ENCODE data around the gene GRAMD2B.
"Not testable (repeated sequence)": the region's sequence is repeated elsewhere in the genome, so short reads cannot be mapped to it uniquely, and the experiment has no call there.

GRAMD2B gene, protein sequence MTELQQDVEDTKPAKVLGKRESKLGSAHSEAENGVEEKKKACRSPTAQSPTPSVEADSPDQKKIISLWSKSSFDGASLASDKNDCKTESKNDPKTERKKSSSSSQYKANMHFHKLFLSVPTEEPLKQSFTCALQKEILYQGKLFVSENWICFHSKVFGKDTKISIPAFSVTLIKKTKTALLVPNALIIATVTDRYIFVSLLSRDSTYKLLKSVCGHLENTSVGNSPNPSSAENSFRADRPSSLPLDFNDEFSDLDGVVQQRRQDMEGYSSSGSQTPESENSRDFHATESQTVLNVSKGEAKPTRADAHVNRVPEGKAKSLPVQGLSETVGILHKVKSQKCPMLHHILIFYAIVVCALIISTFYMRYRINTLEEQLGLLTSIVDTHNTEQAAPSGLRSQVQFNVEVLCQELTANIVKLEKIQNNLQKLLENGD

DNA sequence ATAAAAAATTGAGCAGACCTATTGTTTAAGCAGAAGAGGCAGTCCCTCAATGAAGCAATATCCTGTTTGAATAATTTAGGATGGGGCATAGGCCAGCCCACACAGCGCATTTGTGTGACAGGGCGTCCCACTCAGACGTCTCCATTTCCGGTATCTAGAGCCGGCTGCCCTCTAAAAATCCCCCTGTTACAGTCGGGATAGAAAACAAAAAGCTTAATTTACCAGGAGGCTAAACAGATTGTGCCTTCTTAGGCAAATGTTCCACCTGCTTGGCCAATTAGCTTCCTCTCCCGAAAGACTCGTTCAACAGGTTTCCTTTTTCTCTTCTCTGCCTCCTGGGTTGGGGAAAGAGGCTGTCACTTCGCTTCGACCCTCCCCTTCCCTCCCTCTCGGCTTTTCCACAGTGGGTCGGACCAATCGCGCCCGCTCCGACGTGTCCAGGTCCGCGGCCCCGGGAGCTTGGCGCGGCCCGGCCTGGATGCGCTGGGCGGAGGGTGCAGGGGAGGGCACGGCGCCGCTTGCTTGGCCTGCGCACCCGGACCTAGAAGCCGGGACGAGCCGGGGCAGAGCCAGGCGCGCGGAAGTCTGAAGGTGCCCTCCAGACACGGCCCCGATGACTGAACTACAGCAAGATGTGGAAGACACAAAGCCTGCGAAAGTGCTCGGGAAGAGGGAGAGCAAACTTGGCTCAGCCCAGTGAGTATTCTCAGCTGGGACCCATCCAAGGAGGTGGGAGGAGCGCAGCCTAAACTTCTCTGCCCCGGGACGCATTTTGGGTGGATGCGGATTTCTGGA lies at the start of gene GRAMD2B:
GRAMD2B (plus strand) TSS at position 416 of the 795 bp plus-strand sequence; CDS start at position 614, 198 bp downstream.
- peak within 1 kb of the TSS; percentile 78 to 88 (median 86) for H3K9ac ChIP-seq (ENCODE audit: low read length in 5 of 5)
- H3K27me3 ChIP-seq (ENCODE audit: control insufficient read depth in 5 of 5, insufficient read depth in 4 of 5, low read length in 5 of 5): no peaks in the 10 kb centered on the region
- H3K9me3 ChIP-seq (ENCODE audit: control insufficient read depth in 5 of 5, low read length in 5 of 5): no peaks in the 10 kb centered on the region
- H3K4me3 ChIP-seq (ENCODE audit: low read depth in 1 of 5, low read length in 5 of 5): peak within 1 kb of the TSS; percentile 85 to 97 (median 89)
- H3K27ac ChIP-seq (ENCODE audit: low read depth, low read length): peak within 1 kb of the TSS; percentile 90
- H3K36me3 ChIP-seq (ENCODE audit: control insufficient read depth in 5 of 5, insufficient read depth in 5 of 5, low read length in 5 of 5): no peaks in the 10 kb centered on the region
- peaks cover 0 to 20% (median 15%) of the 10 kb centered on the region in 5 donors for H3K4me1 ChIP-seq (ENCODE audit: control insufficient read depth in 5 of 5, insufficient read depth in 5 of 5, low read length in 5 of 5)

DNA sequence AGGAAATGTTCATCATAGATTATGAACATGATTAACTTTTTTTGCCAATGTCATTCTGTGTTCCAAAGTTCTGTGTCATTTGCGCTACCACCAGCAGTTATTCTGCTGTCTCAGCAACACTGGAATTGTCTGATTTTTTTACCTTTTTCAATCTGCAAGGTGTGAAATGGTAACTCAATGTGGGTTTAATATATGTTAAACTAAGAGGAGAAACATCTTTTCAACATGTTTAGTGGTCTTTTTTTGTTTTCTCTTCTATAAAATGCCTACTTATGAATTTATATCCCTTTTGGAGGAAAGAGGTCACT lies 49.1 kb upstream of the GRAMD2B start:
- Histone ChIP-seq H3K4me1 (ENCODE audit: control insufficient read depth in 5 of 5, insufficient read depth in 5 of 5, low read length in 5 of 5) (no peaks in the 10 kb centered on the region), H3K9me3 (ENCODE audit: control insufficient read depth in 5 of 5, low read length in 5 of 5) (no peaks in the 10 kb centered on the region), H3K27me3 (ENCODE audit: control insufficient read depth in 5 of 5, insufficient read depth in 4 of 5, low read length in 5 of 5) (no peaks in the 10 kb centered on the region), H3K9ac (ENCODE audit: low read length in 5 of 5) (no peak overlapping the region), H3K27ac (ENCODE audit: low read depth, low read length) (no peak overlapping the region), H3K4me3 (ENCODE audit: low read depth in 1 of 5, low read length in 5 of 5) (no peak overlapping the region), H3K36me3 (ENCODE audit: control insufficient read depth in 5 of 5, insufficient read depth in 5 of 5, low read length in 5 of 5) (no peaks in the 10 kb centered on the region)

DNA sequence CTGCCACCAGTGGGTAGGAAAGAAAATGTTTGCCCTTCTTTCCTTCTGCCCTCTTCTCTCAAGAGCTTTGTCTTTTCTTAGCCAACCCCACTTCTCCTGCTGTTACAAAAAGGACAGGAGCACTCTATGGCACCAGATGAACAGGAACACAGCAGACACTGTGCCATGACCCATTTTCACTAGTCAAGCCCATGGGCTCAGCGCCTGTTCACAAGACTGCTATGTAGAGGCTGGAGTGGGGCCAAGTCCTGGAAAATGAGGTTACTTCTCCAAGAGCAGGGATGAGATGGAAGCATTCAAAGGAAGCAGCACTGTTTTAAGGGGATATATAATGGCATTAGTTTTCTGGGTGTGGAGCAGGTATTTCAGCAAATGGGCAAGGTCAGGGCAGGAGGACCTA lies 46.8 kb upstream of the GRAMD2B start:
- Histone ChIP-seq H3K4me3 (ENCODE audit: low read depth in 1 of 5, low read length in 5 of 5) (no peak overlapping the region), H3K36me3 (ENCODE audit: control insufficient read depth in 5 of 5, insufficient read depth in 5 of 5, low read length in 5 of 5) (no peaks in the 10 kb centered on the region), H3K9ac (ENCODE audit: low read length in 5 of 5) (no peak overlapping the region), H3K9me3 (ENCODE audit: control insufficient read depth in 5 of 5, low read length in 5 of 5) (no peaks in the 10 kb centered on the region), H3K27ac (ENCODE audit: low read depth, low read length) (no peak overlapping the region), H3K4me1 (ENCODE audit: control insufficient read depth in 5 of 5, insufficient read depth in 5 of 5, low read length in 5 of 5) (no peaks in the 10 kb centered on the region), H3K27me3 (ENCODE audit: control insufficient read depth in 5 of 5, insufficient read depth in 4 of 5, low read length in 5 of 5) (no peaks in the 10 kb centered on the region)

DNA sequence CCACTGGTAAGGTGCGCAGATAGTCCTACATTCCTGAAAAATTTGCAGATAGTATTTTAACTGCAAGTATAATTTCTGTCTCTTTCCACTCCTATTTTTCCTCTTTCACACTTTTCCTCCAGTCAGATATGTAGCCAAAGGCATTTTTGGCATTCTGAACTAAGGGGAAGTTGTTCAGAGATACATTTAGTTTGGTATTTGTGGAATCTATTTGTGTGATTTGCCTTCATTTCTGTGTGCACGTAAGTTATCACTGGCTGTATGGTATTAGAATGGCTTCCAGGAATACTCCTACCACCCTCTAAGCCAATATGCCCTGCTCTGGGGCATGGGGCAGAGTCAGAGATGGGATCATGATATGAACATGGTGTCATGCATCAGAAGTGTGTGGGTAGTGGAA lies 45.8 kb upstream of the GRAMD2B start:
- Histone ChIP-seq H3K9me3 (ENCODE audit: control insufficient read depth in 5 of 5, low read length in 5 of 5) (no peaks in the 10 kb centered on the region), H3K4me3 (ENCODE audit: low read depth in 1 of 5, low read length in 5 of 5) (no peak overlapping the region), H3K9ac (ENCODE audit: low read length in 5 of 5) (no peak overlapping the region), H3K36me3 (ENCODE audit: control insufficient read depth in 5 of 5, insufficient read depth in 5 of 5, low read length in 5 of 5) (no peaks in the 10 kb centered on the region), H3K4me1 (ENCODE audit: control insufficient read depth in 5 of 5, insufficient read depth in 5 of 5, low read length in 5 of 5) (no peaks in the 10 kb centered on the region), H3K27ac (ENCODE audit: low read depth, low read length) (no peak overlapping the region), H3K27me3 (ENCODE audit: control insufficient read depth in 5 of 5, insufficient read depth in 4 of 5, low read length in 5 of 5) (no peaks in the 10 kb centered on the region)

DNA sequence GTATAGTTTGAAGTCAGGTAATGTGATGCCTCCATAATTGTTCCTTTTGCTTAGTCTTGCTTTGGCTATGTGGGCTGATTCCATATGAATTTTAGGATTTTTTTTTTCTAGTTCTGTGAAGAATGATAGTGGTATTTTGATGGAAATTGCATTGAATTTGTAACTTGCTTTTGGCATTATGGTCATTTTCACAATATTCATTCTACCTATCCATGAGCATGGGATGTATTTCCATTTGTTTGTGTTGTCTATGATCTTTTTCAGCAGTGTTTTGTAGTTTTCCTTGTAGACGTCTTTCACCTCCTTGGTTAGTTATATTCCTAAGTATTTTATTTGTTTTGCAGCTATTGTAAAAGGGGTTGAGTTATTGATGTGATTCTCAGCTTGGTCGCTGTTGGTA lies 42.9 kb upstream of the GRAMD2B start:
- not testable (repeated sequence) for H3K4me3 ChIP-seq (ENCODE audit: low read depth in 1 of 5, low read length in 5 of 5); H3K4me1 ChIP-seq (ENCODE audit: control insufficient read depth in 5 of 5, insufficient read depth in 5 of 5, low read length in 5 of 5); H3K9me3 ChIP-seq (ENCODE audit: control insufficient read depth in 5 of 5, low read length in 5 of 5); H3K27ac ChIP-seq (ENCODE audit: low read depth, low read length); H3K27me3 ChIP-seq (ENCODE audit: control insufficient read depth in 5 of 5, insufficient read depth in 4 of 5, low read length in 5 of 5); H3K36me3 ChIP-seq (ENCODE audit: control insufficient read depth in 5 of 5, insufficient read depth in 5 of 5, low read length in 5 of 5); H3K9ac ChIP-seq (ENCODE audit: low read length in 5 of 5)

DNA sequence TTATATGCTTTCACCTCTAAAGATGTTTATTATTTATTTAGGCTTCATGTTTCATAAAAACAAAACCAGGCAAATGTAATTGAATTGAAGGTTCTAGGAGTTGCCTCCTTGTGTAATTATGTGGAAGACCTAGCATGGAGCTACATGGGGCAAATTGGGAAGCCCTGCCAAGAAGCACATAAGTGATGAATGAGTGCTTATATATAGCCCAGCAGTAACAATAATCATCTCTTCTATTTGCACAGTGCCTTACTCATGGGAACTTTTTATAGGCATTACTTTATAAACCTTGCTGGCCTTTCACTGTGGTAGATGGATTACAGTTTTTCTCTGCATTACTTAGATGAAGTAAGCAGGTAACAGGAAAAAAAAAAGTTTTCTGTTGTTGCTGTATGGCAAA lies 40.0 kb upstream of the GRAMD2B start:
- H3K4me1 ChIP-seq (ENCODE audit: control insufficient read depth in 5 of 5, insufficient read depth in 5 of 5, low read length in 5 of 5): peaks cover 0 to 14% (median 5%) of the 10 kb centered on the region in 5 donors
- H3K36me3 ChIP-seq (ENCODE audit: control insufficient read depth in 5 of 5, insufficient read depth in 5 of 5, low read length in 5 of 5): no peaks in the 10 kb centered on the region
- H3K27me3 ChIP-seq (ENCODE audit: control insufficient read depth in 5 of 5, insufficient read depth in 4 of 5, low read length in 5 of 5): no peaks in the 10 kb centered on the region
- no peak overlapping the region for H3K4me3 ChIP-seq (ENCODE audit: low read depth in 1 of 5, low read length in 5 of 5)
- H3K9ac ChIP-seq (ENCODE audit: low read length in 5 of 5): no peak overlapping the region
- H3K27ac ChIP-seq (ENCODE audit: low read depth, low read length): no peak overlapping the region
- H3K9me3 ChIP-seq (ENCODE audit: control insufficient read depth in 5 of 5, low read length in 5 of 5): no peaks in the 10 kb centered on the region

DNA sequence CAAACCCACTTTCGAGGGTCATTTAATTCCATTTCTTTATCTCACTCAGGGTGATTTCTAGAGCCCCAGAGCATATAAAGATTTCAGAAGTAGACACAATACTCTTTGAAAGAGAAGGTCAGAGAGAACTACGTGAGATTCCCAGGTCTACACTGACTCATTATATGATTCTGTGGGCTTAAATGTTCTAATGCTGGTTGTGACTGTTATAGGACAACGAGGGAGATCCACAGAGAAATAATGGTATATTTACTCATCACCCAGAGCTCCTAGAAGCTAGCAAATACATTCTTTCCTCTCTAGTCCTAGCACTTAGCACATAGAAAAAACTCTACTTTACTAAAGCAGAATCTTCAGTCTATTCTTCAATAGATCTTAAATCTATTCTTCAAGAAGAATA lies 39.4 kb upstream of the GRAMD2B start:
- H3K27ac ChIP-seq (ENCODE audit: low read depth, low read length): no peak overlapping the region
- H3K36me3 ChIP-seq (ENCODE audit: control insufficient read depth in 5 of 5, insufficient read depth in 5 of 5, low read length in 5 of 5): no peaks in the 10 kb centered on the region
- no peak overlapping the region for H3K9ac ChIP-seq (ENCODE audit: low read length in 5 of 5)
- peaks cover 0 to 14% (median 5%) of the 10 kb centered on the region in 5 donors for H3K4me1 ChIP-seq (ENCODE audit: control insufficient read depth in 5 of 5, insufficient read depth in 5 of 5, low read length in 5 of 5)
- H3K9me3 ChIP-seq (ENCODE audit: control insufficient read depth in 5 of 5, low read length in 5 of 5): no peaks in the 10 kb centered on the region
- H3K4me3 ChIP-seq (ENCODE audit: low read depth in 1 of 5, low read length in 5 of 5): no peak overlapping the region
- no peaks in the 10 kb centered on the region for H3K27me3 ChIP-seq (ENCODE audit: control insufficient read depth in 5 of 5, insufficient read depth in 4 of 5, low read length in 5 of 5)

DNA sequence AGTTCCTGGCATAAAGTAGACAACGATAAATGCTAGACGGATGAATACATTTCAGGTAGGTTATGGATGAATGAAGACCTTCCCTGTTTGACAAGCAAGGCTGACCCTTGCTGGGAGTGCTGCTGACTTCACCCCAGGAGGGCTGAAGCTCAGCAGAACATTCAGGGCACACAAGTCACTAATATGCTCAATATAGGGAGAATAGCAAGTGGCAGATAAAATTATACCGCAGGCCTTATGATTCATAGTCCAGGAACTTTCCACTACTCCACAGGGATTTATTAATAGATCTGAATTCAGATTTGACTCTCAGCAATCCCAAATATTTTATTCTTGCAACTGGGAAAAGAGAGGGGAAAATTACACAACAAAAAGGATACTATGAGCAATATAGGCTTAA lies 38.2 kb upstream of the GRAMD2B start:
- Histone ChIP-seq H3K27ac (ENCODE audit: low read depth, low read length) (no peak overlapping the region), H3K36me3 (ENCODE audit: control insufficient read depth in 5 of 5, insufficient read depth in 5 of 5, low read length in 5 of 5) (no peaks in the 10 kb centered on the region), H3K4me3 (ENCODE audit: low read depth in 1 of 5, low read length in 5 of 5) (no peak overlapping the region), H3K9me3 (ENCODE audit: control insufficient read depth in 5 of 5, low read length in 5 of 5) (no peaks in the 10 kb centered on the region), H3K27me3 (ENCODE audit: control insufficient read depth in 5 of 5, insufficient read depth in 4 of 5, low read length in 5 of 5) (no peaks in the 10 kb centered on the region), H3K9ac (ENCODE audit: low read length in 5 of 5) (no peak overlapping the region), H3K4me1 (ENCODE audit: control insufficient read depth in 5 of 5, insufficient read depth in 5 of 5, low read length in 5 of 5) (peaks cover 0 to 14% (median 5%) of the 10 kb centered on the region in 5 donors)

DNA sequence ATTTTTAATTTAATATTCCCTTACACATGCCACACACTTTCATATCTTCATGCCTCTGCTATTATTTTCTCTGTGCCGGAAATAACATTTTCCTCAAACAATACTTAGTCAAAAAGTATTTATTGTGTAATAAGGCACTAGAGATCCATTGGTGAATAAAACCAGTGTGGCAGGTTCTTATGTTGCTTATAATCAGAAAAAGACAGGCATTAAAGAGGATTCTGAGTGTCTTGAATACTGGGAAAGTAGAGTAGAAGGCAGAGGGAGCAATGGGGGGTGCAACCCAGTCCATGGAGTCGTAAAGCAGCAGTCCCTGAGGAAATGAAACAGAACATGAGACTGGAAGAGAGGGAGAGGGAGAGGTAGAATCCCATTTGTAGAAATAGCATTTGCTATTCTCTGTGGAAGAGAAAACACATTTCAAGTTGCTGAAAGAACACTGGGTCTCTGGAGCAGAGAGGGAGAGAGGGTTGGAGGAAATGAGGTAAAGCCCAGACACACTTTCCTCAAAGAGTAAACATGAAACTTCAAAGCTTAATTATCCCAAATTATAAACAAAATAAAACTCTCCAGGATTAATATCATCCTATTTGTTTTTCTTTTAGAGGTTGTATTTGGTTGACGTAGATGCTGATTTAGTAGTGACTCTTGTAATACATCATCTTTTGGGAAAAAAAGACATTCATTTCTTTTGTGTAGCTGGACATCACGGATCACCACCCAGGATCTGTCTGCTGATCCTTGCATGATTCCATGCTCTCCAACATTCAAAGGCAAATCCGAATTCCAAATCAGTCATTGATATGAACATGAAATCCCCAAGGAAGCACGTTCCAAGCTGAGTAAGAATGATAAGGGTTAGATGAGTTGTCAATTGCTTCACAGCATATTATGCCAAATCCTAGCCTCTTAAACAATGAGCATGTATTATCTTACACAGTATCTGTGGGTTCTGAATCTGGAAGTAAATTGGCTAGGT lies 37.4 kb upstream of the GRAMD2B start:
- H3K27ac ChIP-seq (ENCODE audit: low read depth, low read length): no peak overlapping the region
- H3K9me3 ChIP-seq (ENCODE audit: control insufficient read depth in 5 of 5, low read length in 5 of 5): no peaks in the 10 kb centered on the region
- no peak overlapping the region for H3K4me3 ChIP-seq (ENCODE audit: low read depth in 1 of 5, low read length in 5 of 5)
- H3K36me3 ChIP-seq (ENCODE audit: control insufficient read depth in 5 of 5, insufficient read depth in 5 of 5, low read length in 5 of 5): no peaks in the 10 kb centered on the region
- H3K27me3 ChIP-seq (ENCODE audit: control insufficient read depth in 5 of 5, insufficient read depth in 4 of 5, low read length in 5 of 5): no peaks in the 10 kb centered on the region
- no peak overlapping the region for H3K9ac ChIP-seq (ENCODE audit: low read length in 5 of 5)
- peaks cover 0 to 14% (median 5%) of the 10 kb centered on the region in 5 donors for H3K4me1 ChIP-seq (ENCODE audit: control insufficient read depth in 5 of 5, insufficient read depth in 5 of 5, low read length in 5 of 5)

Measured in subcutaneous abdominal adipose tissue (tissue), 5 donors.